ENCODE measurements around the gene VEGFB. TPM values are rescaled to one million over a fixed set of nuclear protein-coding genes. Genes with fewer than 3 reads are reported as not detected.

VEGFB gene
- total and polyA plus RNA-seq, 2 of the 4 experiments (the other 2 are of a cell fraction) = 3.0 to 25.1 TPM

- TF ChIP-seq NFE2L2 (IDR thresholded peaks at IDR 0.05; ENCODE audit: low read depth, low read length) (no peak), MAFK (IDR thresholded peaks at IDR 0.05; ENCODE audit: low read depth, low read length) (no peak)
Observed at GRCh38 chr11:64249563-64250414, 15.4 kb downstream of the VEGFB start (continued).

- dilution Hi-C loops (cut with HindIII; ENCODE audit: low sequenced_read_pairs, unreplicated experiment) (no loop called here), intact Hi-C loops (cut with micrococcal nuclease) (loop anchor here (1.0 kb wide), 1 partner anchor 51 kb away; no protein-coding TSS in a partner anchor), in situ Hi-C loops (cut with MboI; ENCODE audit: low sequenced_read_pairs) (no loop called here)
- Histone ChIP-seq H2BK15ac (ENCODE audit: low read depth, low read length) (no peak overlapping the region), H3K4ac (ENCODE audit: low read depth, low read length) (peak overlapping the region; percentile 48; the same call in 1 of the 2 replicates), H3K9me1 (ENCODE audit: insufficient read depth, low read length) (no peaks in the 10 kb centered on the region), H4K8ac (ENCODE audit: low read depth in 2 of 2, low read length in 2 of 2) (peak overlapping the region; percentile 23 to 36; a peak in 2 of 4 replicates), H3K4me3 (ENCODE audit: insufficient read depth, low read depth, low read length) (peak overlapping the region; percentile 98), H3K27ac (ENCODE audit: insufficient read depth, low read length) (no peak overlapping the region), H3K18ac (ENCODE audit: low read depth, low read length) (no peak overlapping the region), H3K23ac (ENCODE audit: low read depth, low read length) (peak overlapping the region; percentile 48; the same call in 1 of the 2 replicates), H4K20me1 (ENCODE audit: insufficient read depth, low read length) (peaks cover 10% of the 10 kb centered on the region), H3K56ac (ENCODE audit: extremely low read depth, insufficient read depth, low read length) (no peak overlapping the region), H3K9ac (ENCODE audit: low read depth, low read length) (no peak overlapping the region), H2AK5ac (ENCODE audit: low read depth, low read length) (0 out of 2 replicates have a peak overlapping the region, but pooled peaks have one; percentile 31), H3K4me2 (ENCODE audit: low read depth, low read length) (peak overlapping the region; percentile 98), H3K79me1 (ENCODE audit: low read depth in 1 of 2, low read length in 2 of 2) (peaks cover 8 to 47% of the 10 kb centered on the region in 2 experiments), H2AK9ac (replicated peaks; ENCODE audit: low read depth, low read length, poor library complexity) (peak overlapping the region; percentile 60), H3K36me3 (ENCODE audit: control insufficient read depth, insufficient read depth, low read length) (peaks cover 9% of the 10 kb centered on the region), H3K27me3 (ENCODE audit: control insufficient read depth, insufficient read depth, low read length) (no peaks in the 10 kb centered on the region), H3K14ac (replicated peaks; ENCODE audit: low read depth, low read length) (0 out of 2 replicates have a peak overlapping the region, but pooled peaks have one; percentile 29), H2BK120ac (ENCODE audit: low read depth, low read length) (peak overlapping the region; percentile 30; the same call in 1 of the 2 replicates), H4K91ac (ENCODE audit: insufficient read depth, low read depth, low read length) (peak overlapping the region; percentile 34; the same call in 1 of the 2 replicates), H2AFZ (replicated peaks; ENCODE audit: low read length, poor library complexity) (peak overlapping the region; percentile 99), H4K5ac (ENCODE audit: low read depth, low read length) (no peak overlapping the region), H2BK20ac (ENCODE audit: low read depth, low read length) (no peak overlapping the region), H3K9me3 (ENCODE audit: control insufficient read depth, insufficient read depth, low read length) (no peaks in the 10 kb centered on the region), H3K4me1 (ENCODE audit: control insufficient read depth, insufficient read depth, low read length) (peaks cover 10% of the 10 kb centered on the region), H2BK5ac (ENCODE audit: low read depth, low read length, poor library complexity, severe bottlenecking) (no peak overlapping the region)
- DNase-seq = no peak
- TF ChIP-seq CEBPB (IDR thresholded peaks at IDR 0.05; ENCODE audit: low read depth, low read length) (no peak), NFE2L2 (IDR thresholded peaks at IDR 0.05; ENCODE audit: low read depth, low read length) (no peak)
- POLR2A ChIA-PET (ENCODE audit: unreplicated experiment) = no interaction called here
- ATAC-seq (ENCODE audit: low read depth) = no peak; the same call in 1 of the 2 replicates
- CTCF ChIA-PET = interaction anchor here (0.6 to 1.7 kb wide), 2 partner anchors 51 to 69 kb away, joined by 3 read pairs; no protein-coding TSS in a partner anchor
- no TSS peak for BruUV-seq (replicated peaks)
- 0% methylated on average over 4 of the region's 13 CpGs; no CpG with 5 or more reads in 1 of the 2 experiments for WGBS, 2 experiments (ENCODE audit: extremely low coverage in 2 of 2, insufficient read length in 1 of 2)
Observed at GRCh38 chr11:64250415-64251015, 16.1 kb downstream of the VEGFB start.
